ENCODE data around the gene FREM2. TPM values are rescaled to one million over a fixed set of nuclear protein-coding genes. Genes with fewer than 3 reads are reported as not detected.

Gene FREM2
- polyA plus RNA-seq, 2 of the 4 experiments (the other 2 are of a cell fraction), result not detected

DNA sequence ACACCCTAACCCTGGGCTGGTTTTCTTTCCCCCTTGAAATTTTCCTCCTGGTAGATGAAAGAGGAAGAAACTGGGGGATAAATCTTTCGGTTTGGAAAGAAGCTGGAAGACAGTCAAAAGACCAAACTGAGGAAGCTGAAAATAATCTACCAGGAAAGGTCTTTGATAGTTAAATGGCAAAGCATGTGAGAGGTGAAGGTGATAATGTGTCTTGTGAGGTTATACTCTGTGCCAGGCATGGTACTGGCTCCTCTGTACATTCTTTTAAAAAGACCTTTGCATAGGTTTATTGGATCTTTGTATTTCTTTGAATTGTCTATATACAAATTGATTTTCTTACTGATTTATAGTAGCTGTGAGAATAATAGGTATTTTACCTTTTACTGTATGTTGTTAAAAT lies 98.6 kb downstream of the FREM2 start:
- Histone ChIP-seq H3K9me3 (no peaks in the 10 kb centered on the region), H3K4me1 (no peaks in the 10 kb centered on the region), H3K4me2 (no peak overlapping the region), H3K27ac (no peak overlapping the region), H3K4me3 (no peak overlapping the region)
- DNase-seq (ENCODE audit: low read depth in 1 of 2, low spot score in 1 of 2) (no peak), ATAC-seq (no peak), FAIRE-seq (no peak)
- no peak for TF ChIP-seq RCOR1 (IDR thresholded peaks at IDR 0.05; ENCODE audit: low read depth, low read length)
- TF ChIP-seq, protein P1, sequence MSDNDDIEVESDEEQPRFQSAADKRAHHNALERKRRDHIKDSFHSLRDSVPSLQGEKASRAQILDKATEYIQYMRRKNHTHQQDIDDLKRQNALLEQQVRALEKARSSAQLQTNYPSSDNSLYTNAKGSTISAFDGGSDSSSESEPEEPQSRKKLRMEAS (IDR thresholded peaks at IDR 0.05), result no peak
- ChIA-PET CTCF (interaction anchor here (0.8 kb wide), 1 partner anchor 14 kb away, joined by 3 read pairs; no protein-coding TSS in a partner anchor), POLR2A (no interaction called here)
- WGBS (ENCODE audit: missing lambda C conversion rate), result 5% methylated on average over 1 of the region's 1 CpG

DNA sequence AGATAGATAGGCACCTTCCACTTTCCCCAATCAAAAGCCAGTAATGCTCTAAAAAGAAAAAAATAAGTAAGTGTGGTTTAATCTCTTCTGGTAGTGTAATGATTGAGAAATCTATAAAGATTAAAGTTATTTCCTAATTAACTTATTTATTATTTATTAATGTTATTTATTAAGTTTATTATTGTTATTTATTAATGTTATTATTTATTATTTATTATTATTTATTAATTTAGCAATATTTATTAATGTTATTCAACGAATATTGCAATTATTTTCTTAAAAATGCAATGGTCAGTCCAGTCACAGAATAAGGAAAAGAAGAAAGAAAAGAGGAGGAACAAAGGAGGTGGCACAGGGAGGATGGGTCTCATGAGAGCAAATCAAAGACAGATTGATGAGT lies 100.7 kb downstream of the FREM2 start:
- 0% methylated on average over 1 of the region's 1 CpG for WGBS (ENCODE audit: missing lambda C conversion rate)
- H3K4me1 ChIP-seq, result no peaks in the 10 kb centered on the region

DNA sequence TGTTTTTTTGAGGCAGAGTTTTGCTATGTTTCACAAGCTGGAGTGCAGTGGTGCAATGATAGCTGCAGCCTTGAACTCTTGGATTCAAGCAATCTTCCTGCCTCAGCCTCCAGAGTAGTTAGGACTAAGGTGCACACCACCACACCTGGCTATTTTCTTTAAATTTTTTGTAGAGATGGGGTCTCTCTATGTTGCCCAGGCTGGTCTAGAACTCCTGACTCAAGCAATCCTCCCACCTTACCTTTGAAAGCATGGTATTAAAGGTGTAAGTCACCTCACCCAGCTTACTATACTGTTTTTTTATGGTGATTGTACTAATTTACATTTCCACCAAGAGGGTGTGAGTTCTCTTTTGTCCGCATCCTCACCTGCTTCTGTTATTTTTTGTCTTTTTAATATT lies 110.0 kb downstream of the FREM2 start:
- no peak for TF ChIP-seq EP300 (IDR thresholded peaks at IDR 0.05)
- no peak for TF ChIP-seq CBX8 (IDR thresholded peaks at IDR 0.05)
- TF ChIP-seq JUN (IDR thresholded peaks at IDR 0.05), result no peak
- no peak for TF ChIP-seq HOXB13 (CRISPR knock-in tag; IDR thresholded peaks at IDR 0.05; ENCODE audit: low read depth)
- TF ChIP-seq, protein P1 (IDR thresholded peaks at IDR 0.05), result no peak
- no peak for TF ChIP-seq NPAS2 (CRISPR knock-in tag; IDR thresholded peaks at IDR 0.05; ENCODE audit: borderline replicate concordance)
- TF ChIP-seq POLR2AphosphoS2 (conservative IDR thresholded peaks at IDR 0.05; ENCODE audit: low read length), result no peak
- no peak for TF ChIP-seq CEBPB (IDR thresholded peaks at IDR 0.05)
- no peak for TF ChIP-seq ZSCAN20 (CRISPR knock-in tag; IDR thresholded peaks at IDR 0.05)
- TF ChIP-seq ESRRA (IDR thresholded peaks at IDR 0.05; ENCODE audit: borderline replicate concordance, low read length), result no peak
- no peak for TF ChIP-seq MYC (IDR thresholded peaks at IDR 0.05; ENCODE audit: borderline replicate concordance, low read length)
- TF ChIP-seq ZFP36 (IDR thresholded peaks at IDR 0.05; ENCODE audit: borderline replicate concordance, partially characterized antibody), result no peak
- TF ChIP-seq, protein P2, sequence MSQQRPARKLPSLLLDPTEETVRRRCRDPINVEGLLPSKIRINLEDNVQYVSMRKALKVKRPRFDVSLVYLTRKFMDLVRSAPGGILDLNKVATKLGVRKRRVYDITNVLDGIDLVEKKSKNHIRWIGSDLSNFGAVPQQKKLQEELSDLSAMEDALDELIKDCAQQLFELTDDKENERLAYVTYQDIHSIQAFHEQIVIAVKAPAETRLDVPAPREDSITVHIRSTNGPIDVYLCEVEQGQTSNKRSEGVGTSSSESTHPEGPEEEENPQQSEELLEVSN (IDR thresholded peaks at IDR 0.05; ENCODE audit: borderline replicate concordance, low read depth), result no peak
- TF ChIP-seq BHLHE40 (IDR thresholded peaks at IDR 0.05; ENCODE audit: low read depth, low read length), result no peak
- FAIRE-seq (no peak), DNase-seq (ENCODE audit: low read depth in 1 of 2, low spot score in 1 of 2) (no peak), ATAC-seq (no peak)
- WGBS (ENCODE audit: missing lambda C conversion rate), result 52% methylated on average over 1 of the region's 1 CpG
- Histone ChIP-seq H3K4me1 (no peaks in the 10 kb centered on the region), H3K9me3 (no peaks in the 10 kb centered on the region), H3K4me2 (no peak overlapping the region), H3K4me3 (no peak overlapping the region), H3K27ac (no peak overlapping the region)
- ChIA-PET CTCF (no interaction called here), POLR2A (no interaction called here)

More for the DNA sequence above, 100.7 kb downstream of the FREM2 start:
- H3K27ac ChIP-seq, result no peak overlapping the region
- ATAC-seq (no peak), DNase-seq (ENCODE audit: low read depth in 1 of 2, low spot score in 1 of 2) (no peak), FAIRE-seq (no peak)
- no peak overlapping the region for H3K4me3 ChIP-seq
- H3K4me2 ChIP-seq, result no peak overlapping the region
- TF ChIP-seq, protein P3, sequence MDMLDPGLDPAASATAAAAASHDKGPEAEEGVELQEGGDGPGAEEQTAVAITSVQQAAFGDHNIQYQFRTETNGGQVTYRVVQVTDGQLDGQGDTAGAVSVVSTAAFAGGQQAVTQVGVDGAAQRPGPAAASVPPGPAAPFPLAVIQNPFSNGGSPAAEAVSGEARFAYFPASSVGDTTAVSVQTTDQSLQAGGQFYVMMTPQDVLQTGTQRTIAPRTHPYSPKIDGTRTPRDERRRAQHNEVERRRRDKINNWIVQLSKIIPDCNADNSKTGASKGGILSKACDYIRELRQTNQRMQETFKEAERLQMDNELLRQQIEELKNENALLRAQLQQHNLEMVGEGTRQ (IDR thresholded peaks at IDR 0.05), result no peak
- TF ChIP-seq NFE2L2 (conservative IDR thresholded peaks at IDR 0.05; ENCODE audit: low read length), result no peak
- TF ChIP-seq HOXA7 (CRISPR knock-in tag; IDR thresholded peaks at IDR 0.05), result no peak
- TF ChIP-seq EHF (CRISPR knock-in tag; IDR thresholded peaks at IDR 0.05), result no peak
- TF ChIP-seq TFCP2L1 (CRISPR knock-in tag; IDR thresholded peaks at IDR 0.05), result no peak
- TF ChIP-seq EHMT2 (IDR thresholded peaks at IDR 0.05; ENCODE audit: low read depth), result no peak
- no peak for TF ChIP-seq CBX8 (IDR thresholded peaks at IDR 0.05)
- TF ChIP-seq, protein P4, sequence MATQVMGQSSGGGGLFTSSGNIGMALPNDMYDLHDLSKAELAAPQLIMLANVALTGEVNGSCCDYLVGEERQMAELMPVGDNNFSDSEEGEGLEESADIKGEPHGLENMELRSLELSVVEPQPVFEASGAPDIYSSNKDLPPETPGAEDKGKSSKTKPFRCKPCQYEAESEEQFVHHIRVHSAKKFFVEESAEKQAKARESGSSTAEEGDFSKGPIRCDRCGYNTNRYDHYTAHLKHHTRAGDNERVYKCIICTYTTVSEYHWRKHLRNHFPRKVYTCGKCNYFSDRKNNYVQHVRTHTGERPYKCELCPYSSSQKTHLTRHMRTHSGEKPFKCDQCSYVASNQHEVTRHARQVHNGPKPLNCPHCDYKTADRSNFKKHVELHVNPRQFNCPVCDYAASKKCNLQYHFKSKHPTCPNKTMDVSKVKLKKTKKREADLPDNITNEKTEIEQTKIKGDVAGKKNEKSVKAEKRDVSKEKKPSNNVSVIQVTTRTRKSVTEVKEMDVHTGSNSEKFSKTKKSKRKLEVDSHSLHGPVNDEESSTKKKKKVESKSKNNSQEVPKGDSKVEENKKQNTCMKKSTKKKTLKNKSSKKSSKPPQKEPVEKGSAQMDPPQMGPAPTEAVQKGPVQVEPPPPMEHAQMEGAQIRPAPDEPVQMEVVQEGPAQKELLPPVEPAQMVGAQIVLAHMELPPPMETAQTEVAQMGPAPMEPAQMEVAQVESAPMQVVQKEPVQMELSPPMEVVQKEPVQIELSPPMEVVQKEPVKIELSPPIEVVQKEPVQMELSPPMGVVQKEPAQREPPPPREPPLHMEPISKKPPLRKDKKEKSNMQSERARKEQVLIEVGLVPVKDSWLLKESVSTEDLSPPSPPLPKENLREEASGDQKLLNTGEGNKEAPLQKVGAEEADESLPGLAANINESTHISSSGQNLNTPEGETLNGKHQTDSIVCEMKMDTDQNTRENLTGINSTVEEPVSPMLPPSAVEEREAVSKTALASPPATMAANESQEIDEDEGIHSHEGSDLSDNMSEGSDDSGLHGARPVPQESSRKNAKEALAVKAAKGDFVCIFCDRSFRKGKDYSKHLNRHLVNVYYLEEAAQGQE (IDR thresholded peaks at IDR 0.05), result no peak
- no peak for TF ChIP-seq BHLHE40 (IDR thresholded peaks at IDR 0.05; ENCODE audit: low read depth, low read length)
- no peak for TF ChIP-seq JUNB (IDR thresholded peaks at IDR 0.05)
- TF ChIP-seq CEBPB (IDR thresholded peaks at IDR 0.05), result no peak
- TF ChIP-seq NPAS2 (CRISPR knock-in tag; IDR thresholded peaks at IDR 0.05; ENCODE audit: borderline replicate concordance), result no peak
- H3K9me3 ChIP-seq, result no peaks in the 10 kb centered on the region
- ChIA-PET POLR2A (no interaction called here), CTCF (no interaction called here)
